Activated CD4-positive, CD25-positive, alpha-beta regulatory T cell treated with anti-CD3 and anti-CD28 coated beads, Interleukin-2, amount 50 U/mL, for 16 hours (primary cell): ENCODE measurements around the gene FOSL2.

Source experiments
- DNase-seq: peaks from one replicate; pipeline ENCODE4 v3.0.0-alpha.2; 2020; ENCODE audit warnings: low read depth, low spot score

FOSL2 gene

DNA sequence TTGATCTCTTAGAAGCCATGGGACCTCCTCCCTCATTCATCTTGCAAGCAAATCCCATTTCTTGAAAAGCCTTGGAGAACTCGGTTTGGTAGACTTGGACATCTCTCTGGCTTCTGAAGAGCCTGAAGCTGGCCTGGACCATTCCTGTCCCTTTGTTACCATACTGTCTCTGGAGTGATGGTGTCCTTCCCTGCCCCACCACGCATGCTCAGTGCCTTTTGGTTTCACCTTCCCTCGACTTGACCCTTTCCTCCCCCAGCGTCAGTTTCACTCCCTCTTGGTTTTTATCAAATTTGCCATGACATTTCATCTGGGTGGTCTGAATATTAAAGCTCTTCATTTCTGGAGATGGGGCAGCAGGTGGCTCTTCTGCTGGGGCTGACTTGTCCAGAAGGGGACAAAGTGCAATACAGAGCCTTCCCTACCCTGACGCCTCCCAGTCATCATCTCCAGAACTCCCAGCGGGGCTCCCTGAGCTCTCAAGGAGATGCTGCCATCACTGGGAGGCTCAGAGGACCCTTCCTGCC, 20.0 kb downstream of the FOSL2 start:
- DNase-seq = no peak

DNA sequence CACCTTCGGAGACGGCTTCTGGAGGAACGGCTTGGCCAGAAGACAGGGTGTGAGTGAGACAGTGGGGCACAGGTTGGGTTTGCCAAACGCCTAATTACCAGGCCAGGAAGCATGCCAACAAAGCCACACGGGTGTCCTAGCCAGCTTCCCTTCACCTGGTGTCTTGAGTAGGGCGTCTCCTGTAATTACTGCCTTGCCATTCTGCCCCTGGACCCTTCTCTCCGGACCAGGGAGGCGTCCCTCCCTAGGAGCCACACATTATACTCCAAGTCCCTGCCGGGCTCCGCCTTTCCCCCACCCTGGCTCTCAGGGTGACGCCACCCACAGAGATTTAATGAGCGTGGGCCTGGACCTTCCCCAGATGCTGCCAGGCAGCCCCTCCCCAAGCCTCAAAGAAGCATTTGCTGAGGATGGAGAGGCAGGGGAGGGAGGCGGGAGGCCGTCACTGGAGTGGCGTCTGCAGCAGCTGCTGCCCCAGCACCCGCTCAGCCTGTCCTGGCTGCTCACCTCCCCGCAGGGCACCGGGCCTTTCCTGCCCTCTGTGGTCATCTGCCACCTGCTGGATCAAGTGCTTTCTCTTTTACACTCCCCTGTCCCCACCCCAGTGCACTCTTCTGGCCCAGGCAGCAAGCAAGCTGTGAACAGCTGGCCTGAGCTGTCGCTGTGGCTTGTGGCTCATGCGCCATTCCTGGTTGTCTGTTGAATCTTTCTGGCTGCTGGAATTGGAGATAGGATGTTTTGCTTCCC, 20.7 kb downstream of the FOSL2 start:
- no peak for DNase-seq

DNA sequence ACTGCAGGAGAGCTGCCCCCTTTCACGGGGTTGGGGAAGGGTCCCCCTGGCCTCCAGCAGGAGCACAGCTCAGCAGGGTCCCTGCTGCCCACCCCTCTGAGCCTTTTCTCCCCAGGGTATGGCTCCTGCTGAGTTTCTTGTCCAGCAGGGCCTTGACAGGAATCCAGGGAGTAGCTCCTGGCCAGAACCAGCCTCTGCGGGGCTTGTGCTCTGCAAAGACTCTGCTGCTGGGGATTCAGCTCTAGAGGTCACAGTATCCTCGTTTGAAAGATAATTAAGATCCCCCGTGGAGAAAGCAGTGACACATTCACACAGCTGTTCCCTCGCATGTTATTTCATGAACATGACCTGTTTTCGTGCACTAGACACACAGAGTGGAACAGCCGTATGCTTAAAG, 21.2 kb downstream of the FOSL2 start:
- DNase-seq = no peak

DNA sequence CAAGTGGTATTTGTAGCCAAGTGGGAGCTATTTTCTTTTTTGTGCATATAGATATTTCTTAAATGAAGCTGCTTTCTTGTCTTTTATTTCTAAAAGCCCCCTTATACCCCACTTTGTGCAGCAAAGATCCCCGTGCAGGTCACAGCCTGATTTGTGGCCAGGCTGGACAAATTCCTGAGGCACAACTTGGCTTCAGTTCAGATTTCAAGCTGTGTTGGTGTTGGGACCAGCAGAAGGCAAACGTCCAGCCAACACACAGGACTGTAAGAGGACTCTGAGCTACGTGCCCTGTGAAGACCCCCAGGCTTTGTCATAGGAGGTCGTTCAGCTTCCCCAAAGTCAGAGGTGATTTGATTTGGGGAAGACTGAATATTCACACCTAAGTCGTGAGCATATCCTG, 21.9 kb downstream of the FOSL2 start:
- DNase-seq = no peak

DNA sequence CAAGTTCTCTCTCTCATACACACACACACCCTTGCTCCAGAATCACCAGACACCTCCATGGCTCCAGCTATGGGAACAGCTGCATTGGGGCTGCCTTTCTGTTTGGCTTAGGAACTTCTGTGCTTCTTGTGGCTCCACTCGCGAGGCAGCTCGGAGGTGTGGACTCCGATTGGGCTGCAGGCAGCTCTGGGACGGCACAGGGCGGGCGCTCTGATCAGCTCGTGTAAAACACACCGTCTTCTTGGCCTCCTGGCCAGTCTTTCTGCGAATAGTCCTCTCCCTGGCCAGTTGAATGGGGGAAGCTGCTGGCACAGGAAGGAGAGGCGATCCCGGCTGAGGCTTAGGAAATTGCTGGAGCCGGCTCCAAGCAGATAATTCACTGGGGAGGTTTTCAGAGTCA, 22.4 kb downstream of the FOSL2 start:
- no peak for DNase-seq

DNA sequence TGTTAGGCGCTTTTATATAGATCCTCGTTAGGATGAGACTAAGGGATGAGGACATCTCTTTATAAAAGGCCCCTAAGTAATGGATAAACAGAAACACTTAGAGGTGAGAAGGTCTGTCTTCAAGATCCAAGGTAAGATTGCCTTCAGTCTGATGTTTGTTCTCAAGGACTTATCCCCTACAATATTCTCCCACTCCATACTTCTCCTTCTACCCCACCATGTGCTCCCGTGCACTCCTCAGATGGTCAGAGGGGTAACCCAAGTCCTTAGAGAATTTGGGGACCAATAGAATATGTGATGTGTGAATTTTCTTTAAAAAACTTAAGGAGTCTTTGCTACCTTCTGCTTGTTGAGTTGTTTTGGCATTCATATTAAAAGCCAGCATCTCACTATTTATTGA, 23.1 kb downstream of the FOSL2 start:
- DNase-seq = no peak

DNA sequence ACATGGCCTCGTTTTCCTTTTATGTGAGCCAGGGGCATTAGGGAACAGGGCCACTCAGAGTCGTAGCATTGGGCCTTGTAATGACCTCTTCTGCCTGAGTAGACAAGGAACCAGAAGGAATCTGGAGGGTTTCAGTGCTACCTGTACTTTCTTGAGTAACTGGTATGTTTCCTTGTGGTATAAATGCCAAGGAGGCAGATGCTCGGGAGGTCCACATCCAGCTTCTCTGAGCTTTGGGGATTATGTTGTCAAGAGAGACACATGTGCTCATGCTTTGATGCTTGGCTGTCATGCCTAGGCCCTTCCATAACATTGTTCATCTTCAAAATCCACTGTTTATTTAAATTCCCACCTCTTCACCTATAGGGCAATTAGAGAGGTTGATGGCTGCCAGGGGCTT, 26.3 kb downstream of the FOSL2 start:
- no peak for DNase-seq

DNA sequence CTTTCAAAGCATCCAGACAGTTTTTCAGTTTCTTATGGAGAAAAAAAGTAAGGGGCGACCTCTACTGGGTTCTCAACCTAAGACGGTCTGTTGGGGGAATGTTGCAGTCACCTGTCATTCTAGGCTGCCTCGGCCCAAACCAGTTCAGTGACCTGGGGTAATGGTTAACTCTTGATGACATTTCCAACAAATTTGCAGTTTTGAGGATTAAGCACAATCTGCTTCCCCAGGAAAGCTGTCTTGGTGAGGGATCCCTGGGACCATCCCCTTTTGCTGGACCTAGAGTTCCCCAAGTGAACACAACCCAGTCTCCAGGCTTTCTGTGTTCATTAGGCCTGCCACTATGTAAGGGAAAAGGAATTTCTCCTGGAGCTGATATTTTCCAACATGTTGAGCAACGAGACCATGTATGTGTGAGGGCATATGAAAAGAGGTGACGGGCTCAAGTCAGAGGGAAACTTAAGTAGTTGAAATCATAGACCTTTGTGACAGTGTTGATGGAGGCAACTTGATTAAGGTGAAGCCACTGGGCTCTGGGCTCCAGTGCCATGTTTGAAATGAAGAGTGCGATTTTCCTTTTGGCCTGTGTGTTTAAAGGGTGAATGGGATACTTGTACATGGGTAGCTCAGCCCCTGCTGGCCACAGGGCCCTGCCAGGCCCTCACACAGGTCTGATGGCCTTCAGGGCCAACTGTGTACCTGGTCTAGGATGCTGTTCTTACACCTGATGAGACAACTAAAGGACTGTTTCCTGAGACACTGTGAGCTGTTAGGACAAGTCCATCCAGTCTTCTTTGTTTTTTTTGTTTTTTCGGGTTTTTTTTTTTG, 27.0 kb downstream of the FOSL2 start:
- no peak for DNase-seq

DNA sequence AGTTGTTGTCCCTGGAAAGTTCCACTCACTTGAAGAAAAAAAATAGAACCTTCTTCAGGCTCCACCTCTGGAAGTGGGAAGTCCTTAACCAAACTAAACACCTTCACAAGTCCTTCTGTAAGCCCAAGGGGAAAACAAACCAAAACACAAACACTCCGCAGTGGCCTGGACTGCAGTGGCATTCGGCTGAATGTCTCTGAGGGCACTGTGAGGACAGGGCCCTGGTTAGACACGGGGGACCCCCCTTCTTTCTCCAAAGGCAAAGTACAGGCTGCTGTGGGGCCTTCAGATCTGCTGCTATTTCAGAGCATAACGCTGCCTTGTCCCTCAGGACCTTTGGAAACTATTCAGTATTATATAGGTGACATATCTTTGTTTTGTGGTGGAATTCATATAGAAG, 28.1 kb downstream of the FOSL2 start:
- no peak for DNase-seq

DNA sequence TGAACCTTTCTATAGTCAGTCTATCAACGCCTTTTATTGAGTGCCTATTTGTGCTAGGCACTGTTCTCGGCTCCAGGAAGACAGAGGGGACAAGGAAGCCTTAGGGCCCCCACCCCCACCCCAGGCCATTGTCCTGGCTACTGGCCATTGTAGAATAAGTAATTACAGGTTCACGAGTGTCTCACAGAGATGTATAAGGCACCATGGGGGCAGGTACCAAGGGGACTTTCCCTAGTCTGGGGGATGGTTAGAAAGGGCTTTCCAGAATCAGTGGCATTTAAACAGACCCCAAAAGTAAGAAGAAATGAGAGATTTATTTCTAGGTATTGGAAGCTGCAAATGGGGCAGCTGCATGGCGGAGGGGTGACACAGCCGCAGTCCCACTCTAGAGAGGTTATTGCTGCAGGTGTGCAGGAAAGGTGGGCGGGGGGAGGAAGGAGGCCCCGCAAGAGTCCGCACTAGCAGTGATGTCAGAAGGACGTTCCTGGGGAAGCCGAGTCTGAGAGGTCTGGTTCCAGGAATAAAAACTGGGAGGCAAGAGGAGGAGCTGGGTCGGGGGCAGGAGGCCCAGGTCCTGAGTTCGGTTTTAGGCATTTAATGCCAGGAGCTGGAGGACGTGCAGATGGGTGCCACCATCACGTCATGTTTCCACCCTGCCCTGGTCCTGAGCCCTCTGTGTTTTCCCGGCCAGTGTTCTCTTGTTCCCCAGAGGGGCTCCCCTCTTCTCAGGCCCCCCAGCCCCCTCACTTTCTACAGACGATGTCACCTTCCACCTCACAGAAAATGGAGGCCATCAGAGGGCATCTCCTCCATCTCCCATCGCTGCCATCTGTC, 30.5 kb downstream of the FOSL2 start:
- DNase-seq = no peak

DNA sequence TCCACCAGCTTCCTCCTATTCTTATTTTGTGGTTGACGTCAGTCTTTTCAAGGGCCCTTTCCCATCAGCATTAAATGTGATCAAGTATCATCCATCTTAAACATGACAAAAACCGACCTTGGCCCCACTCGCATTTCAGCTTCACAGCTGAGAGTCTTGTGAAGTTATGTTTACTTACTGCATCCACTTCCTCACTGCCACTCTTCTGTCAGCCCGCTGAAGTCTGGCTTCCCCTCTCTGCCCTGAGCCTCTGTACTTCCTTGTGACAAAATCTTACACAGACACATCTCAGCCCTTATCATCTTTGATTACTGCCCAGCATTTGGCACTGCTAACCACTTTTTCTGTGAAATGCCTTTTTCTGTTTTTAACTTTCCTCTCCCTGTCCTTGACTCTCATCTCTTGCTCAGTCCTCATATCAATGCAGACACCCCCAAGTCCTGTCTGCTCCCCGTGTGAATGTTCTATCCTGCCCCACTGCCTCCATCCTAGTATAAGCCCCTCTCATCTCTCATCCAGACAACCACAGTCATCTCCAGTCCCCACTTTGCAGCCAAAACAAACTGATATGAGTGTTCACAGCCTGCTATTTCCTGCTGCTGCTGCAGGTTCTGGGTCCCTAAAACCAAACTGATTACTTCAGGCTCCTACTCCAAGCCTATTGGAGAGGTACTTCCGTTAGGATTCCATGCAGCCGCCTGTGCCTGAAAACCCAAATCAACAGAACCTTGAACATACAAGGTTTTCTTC, 31.4 kb downstream of the FOSL2 start:
- DNase-seq = no peak

DNA sequence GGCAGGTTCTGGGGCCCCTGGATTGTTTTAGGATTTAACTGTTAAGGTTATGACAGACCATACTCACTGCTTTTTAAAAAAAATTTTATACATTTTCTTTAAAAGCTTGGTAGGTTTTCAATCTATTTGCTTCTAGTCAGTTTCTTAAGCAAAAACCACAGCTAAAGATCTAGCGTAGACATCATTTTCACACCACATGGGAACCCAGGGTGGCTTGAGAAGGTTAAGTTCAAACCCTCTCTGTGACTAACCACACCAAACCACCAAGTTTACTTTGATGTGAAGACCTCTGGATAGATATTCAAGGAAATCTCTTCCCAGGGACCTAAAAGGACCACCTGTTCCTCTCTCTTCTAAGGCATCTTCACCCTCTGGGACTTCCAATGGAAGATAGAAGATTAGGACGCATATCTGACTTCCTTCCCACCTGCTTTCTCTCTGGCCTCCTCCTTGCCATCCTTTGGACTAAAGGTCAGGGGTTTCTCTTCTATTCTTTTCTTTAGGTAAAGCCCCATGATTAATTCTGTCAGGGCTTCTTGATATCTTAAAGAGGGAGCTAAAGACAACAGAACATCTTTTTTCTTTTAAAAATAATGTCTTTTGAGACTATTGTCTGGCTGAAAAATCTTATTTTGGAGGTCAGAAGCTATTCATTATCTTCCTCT, 32.3 kb downstream of the FOSL2 start:
- DNase-seq = no peak

DNA sequence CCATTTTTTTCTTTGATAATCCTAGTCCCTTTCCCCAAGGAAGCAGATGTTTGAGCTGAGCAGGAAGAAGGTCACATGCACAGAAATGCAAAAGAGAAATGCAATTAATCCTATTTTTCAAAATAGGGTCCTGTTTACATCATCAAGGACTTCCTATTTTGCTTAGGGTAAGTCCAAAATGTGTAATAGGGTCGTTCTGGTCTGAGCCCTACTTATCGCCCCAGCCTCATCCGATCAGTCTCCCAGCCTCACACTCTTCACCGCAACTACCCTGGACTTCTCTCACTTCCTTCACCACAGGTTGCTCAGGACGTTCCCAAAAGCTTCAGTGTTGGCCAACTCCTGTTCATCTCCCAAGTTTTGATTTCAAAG, 32.8 kb downstream of the FOSL2 start:
- no peak for DNase-seq

DNA sequence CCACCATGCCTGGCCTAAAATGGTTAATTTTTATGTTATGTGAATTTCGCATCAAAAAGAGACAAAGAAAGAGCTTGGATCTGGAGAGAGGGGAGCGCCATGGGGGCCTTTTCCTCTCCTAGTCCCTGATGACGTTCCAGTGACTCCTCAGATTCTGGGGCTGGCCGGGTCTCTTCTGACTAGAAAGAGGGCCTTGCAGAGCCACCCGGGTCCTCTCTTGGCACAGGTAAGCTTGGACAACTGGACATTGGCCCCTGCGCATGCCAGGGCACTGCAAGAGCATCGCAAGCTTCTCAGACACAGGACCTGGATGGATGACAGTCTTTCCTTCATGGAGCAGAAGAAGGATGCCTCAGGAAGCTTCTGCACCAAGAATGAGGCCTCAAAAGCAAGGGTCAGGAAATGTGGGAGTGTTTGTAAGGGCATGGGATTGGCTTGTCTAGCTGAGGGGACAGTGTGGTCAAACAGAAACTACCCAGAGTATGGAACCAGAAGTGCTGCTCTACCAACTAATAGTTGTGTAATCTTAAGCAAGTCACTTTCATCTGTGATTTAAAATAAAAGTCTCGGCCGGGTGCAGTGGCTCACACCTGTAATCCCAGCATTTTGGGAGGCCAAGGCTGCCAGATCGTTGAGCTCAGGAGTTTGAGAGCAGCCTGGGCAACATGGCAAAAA, 35.2 kb downstream of the FOSL2 start:
- DNase-seq = no peak

DNA sequence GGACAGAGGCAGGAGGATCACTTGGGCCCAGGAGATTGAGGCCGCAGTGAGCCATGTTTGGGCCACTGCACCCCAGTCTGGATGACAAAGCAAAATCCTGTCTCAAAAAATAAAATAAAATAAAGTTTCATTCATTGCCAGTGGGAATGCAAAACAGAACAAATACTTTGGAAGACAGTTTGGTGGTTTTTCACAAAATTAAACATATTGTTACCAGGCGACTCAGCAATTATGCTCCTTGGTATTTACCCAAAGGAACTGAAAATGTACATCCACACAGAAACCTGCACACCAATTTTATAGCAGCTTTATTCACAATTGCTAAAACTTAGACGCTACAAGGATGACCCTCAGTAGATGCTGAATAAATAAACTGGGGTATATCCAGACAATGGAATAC, 35.8 kb downstream of the FOSL2 start:
- no peak for DNase-seq

DNA sequence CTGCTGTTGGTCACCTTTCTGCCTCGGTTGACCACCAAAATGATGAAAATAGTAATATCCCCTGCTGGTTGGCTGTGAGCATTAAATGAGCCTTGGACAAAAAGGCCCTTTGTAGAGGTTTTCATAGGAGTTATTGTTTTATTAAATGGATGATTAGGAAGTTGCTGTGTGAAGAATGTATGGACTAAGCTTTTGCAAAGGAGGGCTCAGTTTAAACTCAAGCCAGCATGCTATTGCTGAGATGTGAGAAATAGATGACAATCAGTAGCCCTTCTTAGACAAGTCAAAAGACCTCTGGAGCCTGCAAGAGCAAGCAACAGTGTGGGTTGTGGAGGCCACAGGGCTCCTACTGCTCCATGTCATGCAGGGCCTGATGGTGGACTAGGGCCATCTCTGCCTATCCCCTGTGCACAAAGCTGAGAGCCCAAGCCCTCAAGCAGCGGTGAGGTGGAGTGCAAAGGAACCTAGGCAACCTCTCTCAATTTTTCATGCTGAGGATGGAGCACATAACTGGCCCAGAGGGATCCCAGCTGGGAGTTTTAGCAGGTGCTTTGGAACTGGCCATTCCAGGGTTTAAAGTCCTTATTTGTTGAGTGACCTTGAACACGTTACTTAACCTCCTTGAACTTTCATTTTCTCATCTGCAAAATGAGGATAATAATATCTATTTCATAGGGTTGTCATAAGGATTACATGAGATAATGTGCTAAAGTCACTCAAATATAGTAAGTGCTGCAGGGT, 37.1 kb downstream of the FOSL2 start:
- no peak for DNase-seq

DNA sequence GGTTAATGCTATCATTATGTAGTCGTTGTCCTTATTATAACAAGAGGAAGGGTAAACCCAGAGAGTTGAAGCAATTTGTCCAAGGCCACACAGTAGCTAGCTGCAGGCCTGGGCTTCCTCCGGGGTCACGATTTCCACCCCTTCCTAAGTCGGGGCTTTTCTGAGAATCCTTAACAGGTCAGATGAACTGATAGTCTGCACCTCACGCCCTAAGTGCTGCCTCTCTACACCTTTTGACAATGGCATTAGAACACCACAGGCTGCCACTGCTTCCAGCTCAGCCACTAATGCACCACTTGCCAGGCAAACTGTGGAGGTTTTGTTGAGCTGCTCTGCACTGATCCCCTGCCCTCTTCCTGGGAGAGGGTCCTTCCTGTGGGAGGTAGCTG, 37.7 kb downstream of the FOSL2 start:
- DNase-seq = no peak

DNA sequence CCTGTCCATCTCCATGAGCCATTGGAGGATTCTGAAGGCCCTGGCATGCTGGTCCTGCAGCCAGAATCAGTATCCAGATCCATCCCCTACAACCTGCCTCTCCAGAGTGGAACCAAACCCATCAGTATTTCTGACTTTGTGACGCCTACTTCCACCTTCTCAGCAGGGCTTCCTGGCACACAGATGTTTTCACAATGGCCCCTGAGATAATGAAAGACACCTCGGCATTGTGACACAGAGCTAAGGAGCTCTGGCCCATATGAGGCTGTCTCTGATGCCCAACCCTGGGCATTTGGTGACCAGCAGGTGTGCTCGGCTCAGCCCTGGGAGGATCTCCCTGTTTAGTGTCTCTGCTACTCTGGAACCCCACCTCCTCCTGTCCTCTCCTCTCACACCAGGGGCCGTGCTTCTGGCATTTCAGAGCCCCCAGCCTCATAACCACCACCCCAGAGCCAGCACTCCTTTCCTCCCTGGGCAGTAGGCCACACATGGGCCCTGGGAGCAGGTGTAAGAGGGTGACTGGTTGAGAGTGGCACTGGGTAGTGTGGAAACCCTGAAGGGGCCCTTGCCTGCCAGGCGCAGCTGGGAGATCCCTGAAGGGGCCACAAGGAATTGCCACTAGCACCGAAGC, 38.2 kb downstream of the FOSL2 start:
- DNase-seq = no peak

DNA sequence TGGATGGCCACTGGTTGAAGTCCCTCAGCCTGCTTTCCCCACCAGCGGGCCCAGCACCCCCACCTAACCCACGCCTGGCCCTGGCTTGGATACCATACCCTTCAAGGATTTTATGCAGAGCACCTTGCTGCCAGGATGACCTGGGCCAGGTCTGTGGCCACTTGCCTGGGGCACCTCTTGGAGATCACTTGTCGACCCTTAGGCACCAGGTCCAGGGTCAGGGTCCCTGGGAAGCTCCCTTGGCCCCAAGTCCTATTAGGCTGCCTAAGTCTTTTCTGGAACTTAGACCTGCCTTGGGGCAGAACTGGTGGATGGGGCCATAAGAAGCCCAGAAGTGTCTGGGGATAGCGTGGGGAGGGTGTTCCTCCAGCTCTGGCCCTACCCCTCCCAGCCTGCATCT, 39.1 kb downstream of the FOSL2 start:
- DNase-seq = no peak
